Measurements from ENCODE around the gene SLC43A3.

The SLC43A3 gene

DNA sequence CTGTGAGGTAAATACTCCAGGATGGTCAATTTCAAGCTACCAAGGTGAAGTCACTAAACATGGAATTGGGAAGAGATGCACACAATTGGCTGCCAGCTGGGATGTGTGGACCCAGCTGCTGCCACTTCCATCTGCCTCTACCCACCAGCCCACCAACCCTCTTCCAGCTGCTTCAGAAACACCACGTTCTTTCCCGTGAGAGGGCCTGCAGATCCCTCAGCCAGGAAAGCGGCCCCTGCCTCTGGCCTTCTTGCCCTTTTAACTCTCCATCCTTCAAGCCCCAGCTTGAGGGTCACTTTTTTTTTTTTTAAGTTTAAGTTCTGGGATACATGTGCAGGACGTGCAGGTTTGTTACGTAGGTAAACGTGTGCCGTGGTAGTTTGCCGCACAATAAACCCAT, 65.9 kb downstream of the SLC43A3 start:
- no peak for DNase-seq (ENCODE audit: extremely low read depth in 1 of 2, low read depth in 1 of 2)

DNA sequence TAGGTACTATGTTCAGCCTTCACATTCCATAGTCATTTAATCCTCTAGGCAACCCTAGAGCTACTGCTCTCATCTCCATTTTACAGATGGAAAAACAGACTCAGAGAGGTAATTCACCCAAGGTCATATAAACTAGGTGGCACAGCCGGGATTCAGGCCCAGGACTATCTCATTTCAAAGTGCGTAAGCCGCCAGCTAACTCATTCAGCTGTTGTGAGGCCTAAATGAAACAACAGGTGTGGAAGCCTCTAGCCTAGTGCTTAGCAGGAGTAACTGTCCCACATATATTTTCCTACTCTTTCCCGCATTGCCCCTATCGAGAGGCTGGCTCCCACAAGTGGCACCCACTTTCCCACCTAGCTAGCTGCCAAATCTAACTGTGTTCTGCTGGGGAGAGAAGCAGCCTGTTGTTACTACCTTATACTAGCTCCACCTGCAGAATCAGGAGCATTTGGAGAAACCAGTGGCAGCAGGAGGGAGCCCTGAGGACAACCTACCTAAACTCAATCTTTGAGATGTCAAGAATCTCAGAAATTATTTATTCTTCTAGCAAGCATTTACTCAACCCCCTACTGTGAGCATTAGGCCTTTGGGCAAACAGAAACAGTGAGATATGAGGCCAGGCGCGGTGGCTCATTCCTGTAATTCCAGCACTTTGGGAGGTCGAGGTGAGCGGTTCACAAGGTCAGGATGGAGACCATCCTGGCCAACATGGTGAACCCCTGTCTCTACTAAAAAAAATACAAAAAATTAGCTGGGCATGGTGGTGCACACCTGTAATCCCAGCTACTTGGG, 66.8 kb downstream of the SLC43A3 start:
- DNase-seq (ENCODE audit: extremely low read depth in 1 of 2, low read depth in 1 of 2), result no peak

DNA sequence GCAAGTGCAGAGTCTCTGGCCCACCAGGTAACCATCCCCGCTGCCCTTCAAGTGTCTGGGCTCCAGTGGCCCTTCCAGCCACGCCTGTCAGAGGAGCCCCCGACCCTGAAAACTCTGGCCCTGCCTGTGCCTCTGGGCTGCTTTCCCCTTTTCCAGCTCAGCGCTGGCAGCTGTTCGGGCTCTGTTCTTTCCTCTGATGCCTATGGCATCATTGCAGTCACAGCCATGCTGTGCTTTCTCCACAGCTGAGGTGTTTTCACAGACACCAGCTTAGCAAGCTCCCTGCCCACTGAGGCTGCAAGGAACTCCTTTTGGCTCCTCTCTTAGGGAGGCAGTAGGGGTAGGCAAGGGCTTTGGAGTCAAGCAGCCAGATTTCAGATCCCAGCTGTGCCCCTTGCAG, 67.5 kb downstream of the SLC43A3 start:
- no peak for DNase-seq (ENCODE audit: extremely low read depth in 1 of 2, low read depth in 1 of 2)

DNA sequence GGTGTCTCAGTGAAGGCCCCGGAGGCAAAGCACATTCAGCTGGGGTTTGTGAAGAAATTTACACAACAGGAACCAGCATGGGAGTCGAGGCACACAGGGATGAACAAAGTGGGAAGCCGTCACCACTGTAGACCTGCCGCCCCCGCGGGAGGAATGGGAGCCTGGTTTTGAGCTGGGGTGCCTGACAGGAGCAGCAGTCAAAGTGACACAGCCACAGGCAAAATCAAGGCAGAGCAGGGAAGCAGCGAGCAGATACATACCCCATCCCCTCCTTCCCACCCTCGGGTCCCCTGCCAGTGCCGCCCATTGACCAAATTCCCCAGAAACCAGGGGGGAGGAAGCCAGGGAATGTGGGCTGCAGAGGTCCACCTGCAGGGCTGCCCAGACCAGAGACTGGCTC, 67.9 kb downstream of the SLC43A3 start:
- DNase-seq (ENCODE audit: extremely low read depth in 1 of 2, low read depth in 1 of 2), result no peak

DNA sequence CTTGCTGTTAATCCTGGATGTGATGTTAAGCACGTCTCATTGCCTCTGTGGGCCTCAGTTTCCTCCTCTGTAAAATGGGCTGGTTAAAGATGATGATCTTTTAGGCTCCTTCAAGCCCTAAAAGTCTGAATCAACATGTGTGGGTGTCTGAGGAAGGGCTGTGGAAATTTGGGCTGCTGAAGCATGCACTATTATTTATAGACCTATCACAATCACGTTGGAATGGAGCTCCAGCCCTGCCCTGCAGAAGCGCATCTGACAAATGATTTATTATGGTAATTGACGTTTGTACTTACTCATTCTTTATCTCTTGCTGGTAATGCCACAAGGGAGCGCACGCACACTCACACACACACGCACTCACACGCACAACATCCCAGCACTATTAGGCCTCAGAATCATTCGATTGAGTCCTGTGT, 68.4 kb downstream of the SLC43A3 start:
- DNase-seq (ENCODE audit: extremely low read depth in 1 of 2, low read depth in 1 of 2), result no peak

DNA sequence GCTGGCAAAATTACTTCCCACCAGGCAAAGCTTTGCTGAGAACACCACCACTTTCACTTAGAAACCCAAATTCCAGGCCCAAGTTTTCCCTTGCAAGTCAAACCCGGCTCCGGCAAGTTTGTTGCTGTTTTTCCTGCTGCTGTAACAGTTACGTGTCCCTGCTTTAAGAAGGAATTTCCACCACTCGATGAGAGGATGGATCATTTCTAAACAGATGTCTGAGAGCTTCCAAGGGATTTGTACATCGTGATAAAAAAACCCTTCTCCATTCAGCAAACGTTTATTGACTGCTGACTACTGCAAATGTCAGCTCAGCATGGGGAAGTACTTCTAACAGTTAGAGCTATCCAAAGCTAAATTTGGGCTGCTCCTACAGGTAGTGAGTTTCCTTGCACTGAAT, 69.1 kb downstream of the SLC43A3 start:
- no peak for DNase-seq (ENCODE audit: extremely low read depth in 1 of 2, low read depth in 1 of 2)

DNA sequence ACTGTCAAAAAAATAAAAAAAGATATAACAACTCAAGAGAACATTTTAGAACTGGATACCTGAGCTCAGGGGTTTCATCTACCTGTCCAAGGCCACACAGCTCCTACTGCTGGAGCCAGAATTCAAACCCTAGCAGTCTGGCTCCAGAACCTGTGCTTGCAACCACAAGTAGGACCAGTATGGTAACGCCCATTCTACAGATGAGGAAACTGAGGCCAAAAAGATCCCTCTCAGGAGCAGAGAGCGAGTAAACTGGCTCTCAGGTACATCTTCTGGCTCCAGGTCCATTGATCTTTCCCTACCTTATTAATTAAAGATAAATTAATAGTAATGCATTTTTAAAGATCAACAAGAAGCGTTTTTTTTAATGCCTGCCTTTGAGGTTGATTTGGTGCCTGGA, 69.6 kb downstream of the SLC43A3 start:
- no peak for DNase-seq (ENCODE audit: extremely low read depth in 1 of 2, low read depth in 1 of 2)
